ENCODE data around the gene MILR1. TPM values are rescaled to one million over a fixed set of nuclear protein-coding genes. Genes with fewer than 3 reads are reported as not detected.
A peak's percentile ranks its signal among the peaks of the same experiment; 100 is the strongest.

MILR1 gene
- total RNA-seq, 2 donors from 2014 or later = 2.0 to 5.3 TPM

DNA sequence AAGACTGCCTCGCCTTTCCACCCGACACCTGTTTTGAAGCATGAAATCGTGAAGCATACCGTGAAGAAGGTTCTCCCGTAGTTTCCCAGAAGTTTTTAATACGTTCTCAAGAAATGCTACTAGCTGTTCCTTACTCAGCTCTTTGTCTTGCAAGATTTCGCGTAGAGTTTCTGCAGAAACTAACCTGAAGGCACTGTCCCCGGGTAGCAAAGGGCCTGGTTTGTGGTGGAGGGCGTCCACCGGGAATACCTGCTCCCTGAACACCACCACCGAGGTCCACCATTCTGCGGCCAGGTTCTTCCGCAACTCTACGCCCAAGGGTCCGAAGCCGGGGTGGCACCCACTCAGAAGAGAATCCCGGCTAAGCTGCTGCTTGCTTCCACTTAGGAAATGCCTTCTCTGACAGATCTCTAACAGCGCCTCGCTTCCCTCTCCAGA, 47.5 kb downstream of the MILR1 start:
- no peak for DNase-seq
- Histone ChIP-seq H3K9me3 (no peaks in the 10 kb centered on the region), H3K27me3 (no peaks in the 10 kb centered on the region), H3K4me3 (peak overlapping the region; percentile 79), H3K36me3 (peaks cover 15% of the 10 kb centered on the region), H3K9ac (ENCODE audit: low read depth in 2 of 2, low read length in 2 of 2) (peak overlapping the region; percentile 66 to 71), H3K27ac (peak overlapping the region; percentile 86), H3K4me1 (peaks cover 5% of the 10 kb centered on the region)
- intact Hi-C loops (cut with DNase I) = no loop called here
- TF ChIP-seq, protein P1, sequence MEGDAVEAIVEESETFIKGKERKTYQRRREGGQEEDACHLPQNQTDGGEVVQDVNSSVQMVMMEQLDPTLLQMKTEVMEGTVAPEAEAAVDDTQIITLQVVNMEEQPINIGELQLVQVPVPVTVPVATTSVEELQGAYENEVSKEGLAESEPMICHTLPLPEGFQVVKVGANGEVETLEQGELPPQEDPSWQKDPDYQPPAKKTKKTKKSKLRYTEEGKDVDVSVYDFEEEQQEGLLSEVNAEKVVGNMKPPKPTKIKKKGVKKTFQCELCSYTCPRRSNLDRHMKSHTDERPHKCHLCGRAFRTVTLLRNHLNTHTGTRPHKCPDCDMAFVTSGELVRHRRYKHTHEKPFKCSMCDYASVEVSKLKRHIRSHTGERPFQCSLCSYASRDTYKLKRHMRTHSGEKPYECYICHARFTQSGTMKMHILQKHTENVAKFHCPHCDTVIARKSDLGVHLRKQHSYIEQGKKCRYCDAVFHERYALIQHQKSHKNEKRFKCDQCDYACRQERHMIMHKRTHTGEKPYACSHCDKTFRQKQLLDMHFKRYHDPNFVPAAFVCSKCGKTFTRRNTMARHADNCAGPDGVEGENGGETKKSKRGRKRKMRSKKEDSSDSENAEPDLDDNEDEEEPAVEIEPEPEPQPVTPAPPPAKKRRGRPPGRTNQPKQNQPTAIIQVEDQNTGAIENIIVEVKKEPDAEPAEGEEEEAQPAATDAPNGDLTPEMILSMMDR (IDR thresholded peaks at IDR 0.05) = no peak

DNA sequence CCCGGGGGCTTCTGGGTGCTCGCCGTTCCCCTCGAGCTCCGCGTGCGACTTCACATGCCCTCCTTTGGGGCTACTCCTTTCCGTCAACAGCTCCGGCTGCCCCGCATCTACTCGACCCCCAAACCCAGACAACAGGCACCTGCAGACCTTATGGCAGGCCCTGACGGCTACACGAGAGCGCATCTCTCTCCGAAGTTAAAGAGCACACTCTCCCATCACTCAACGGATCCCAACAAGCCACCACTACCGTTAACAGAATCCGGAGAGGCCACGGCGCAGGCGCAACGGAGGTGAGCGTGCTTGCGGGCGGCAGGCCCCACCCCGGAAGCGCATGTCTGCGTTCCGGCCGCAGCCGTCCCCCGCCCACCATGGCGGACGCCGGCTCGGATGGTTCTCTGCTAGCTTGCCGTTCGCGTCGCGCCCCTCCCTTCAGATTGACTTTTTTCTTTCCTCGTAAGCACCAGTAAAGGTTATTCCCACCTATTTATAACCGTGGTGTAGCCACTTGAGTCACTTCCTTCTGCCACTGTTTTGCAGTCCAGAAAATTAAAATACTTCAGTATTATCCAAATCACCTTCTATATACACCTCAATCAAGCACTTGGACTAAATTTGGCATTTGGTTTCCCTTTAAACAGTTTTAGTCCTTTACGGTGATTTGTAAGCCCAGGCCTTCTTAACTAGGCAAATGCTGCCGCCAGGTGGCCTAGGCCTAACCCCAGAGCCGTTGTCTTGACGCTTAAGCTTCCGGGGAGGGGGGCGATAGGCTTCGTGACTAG, 48.1 kb downstream of the MILR1 start, which contains the start of gene POLG2:
TSS of gene POLG2 (minus strand) at position 269 of the 779 bp plus-strand sequence. CDS start at position 183, 86 bp downstream.
- TF ChIP-seq, protein P1 (IDR thresholded peaks at IDR 0.05) = peak; percentile 28
- Histone ChIP-seq H3K9me3 (no peaks in the 10 kb centered on the region), H3K9ac (ENCODE audit: low read depth in 2 of 2, low read length in 2 of 2) (peak within 1 kb of the TSS; percentile 66 to 71), H3K4me3 (peak within 1 kb of the TSS; percentile 79), H3K27ac (peak within 1 kb of the TSS; percentile 86), H3K27me3 (no peaks in the 10 kb centered on the region), H3K4me1 (peaks cover 5% of the 10 kb centered on the region), H3K36me3 (peaks cover 19% of the 10 kb centered on the region)
- intact Hi-C loops (cut with DNase I) = no loop called here
- peak; percentile 96 for DNase-seq

DNA sequence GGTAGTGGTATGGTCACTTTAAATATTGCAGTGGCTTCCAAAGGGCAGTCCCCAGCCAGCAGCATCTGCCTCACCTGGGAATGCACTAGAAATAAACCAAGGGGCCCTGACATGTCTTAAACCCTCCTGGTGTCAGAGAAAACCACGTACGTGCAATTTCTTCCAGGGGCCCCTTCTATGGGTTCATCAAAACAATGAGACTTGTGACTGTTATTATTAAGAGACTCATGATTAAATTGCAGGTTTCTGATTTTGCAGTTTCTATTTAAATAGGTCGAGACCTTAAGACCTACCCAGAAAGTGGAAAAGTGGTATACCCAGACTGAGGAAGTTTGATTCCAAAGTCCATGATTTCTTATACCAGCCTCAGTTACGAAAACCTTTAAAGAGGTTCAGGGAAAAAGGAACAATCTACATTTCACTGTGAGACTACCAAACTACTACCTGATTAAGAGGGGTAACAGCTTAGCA, 48.7 kb downstream of the MILR1 start:
- TF ChIP-seq, protein P1 (IDR thresholded peaks at IDR 0.05) = no peak
- H3K36me3 ChIP-seq = peaks cover 25% of the 10 kb centered on the region
- H3K9me3 ChIP-seq = no peaks in the 10 kb centered on the region
- H3K27ac ChIP-seq = peak overlapping the region; percentile 86
- intact Hi-C loops (cut with DNase I) = no loop called here
- DNase-seq = no peak
- H3K4me3 ChIP-seq = peak overlapping the region; percentile 79
- H3K27me3 ChIP-seq = no peaks in the 10 kb centered on the region
- H3K9ac ChIP-seq (ENCODE audit: low read depth in 2 of 2, low read length in 2 of 2) = peak overlapping the region; percentile 66 to 71
- peaks cover 5% of the 10 kb centered on the region for H3K4me1 ChIP-seq

DNA sequence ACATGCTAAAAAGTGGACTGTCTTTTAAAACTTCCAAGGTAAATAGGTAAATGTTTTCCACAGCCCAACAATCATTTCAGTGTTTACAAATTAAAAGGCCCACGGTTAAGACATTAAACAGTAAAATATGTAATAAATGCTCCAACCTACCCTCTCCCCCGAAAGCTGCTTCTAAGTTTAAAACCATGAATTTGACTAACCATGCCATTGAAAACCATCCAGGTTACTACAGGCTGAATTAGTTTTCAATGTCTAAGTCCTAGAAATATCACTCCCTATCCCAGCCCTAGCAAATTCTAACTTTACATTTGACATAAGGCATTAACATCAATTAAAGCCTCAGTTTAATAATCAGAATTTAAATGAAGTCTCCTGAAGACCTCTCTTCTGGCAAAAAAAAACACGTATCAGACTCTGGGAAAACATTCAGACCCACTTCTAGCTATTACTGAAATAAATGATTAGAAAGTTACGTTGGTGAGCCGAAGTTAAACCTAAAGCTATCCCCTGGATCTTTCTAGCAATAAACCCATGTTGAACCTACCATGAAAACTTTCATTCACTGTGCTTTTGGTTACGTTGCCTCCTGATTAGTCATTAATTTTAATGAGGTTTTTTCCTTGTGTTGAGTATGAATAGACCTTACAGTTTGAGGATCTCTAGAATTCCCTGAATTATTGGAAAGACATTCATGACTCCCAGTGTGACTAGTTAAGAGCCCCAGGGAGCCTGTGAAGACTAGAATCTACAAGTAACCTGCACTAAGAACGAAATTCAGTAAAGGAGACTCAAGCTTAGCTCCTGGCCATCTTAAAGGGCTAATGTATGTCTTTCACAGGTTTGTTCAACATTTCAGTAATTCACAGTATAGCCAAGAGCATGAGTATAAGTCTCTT, 49.6 kb downstream of the MILR1 start:
- peak overlapping the region in 1 of 2 donors; percentile 13 for H3K9ac ChIP-seq (ENCODE audit: low read depth in 2 of 2, low read length in 2 of 2)
- TF ChIP-seq, protein P1 (IDR thresholded peaks at IDR 0.05) = no peak
- peaks cover 34% of the 10 kb centered on the region for H3K36me3 ChIP-seq
- intact Hi-C loops (cut with DNase I) = no loop called here
- H3K27me3 ChIP-seq = no peaks in the 10 kb centered on the region
- peak overlapping the region; percentile 86 for H3K27ac ChIP-seq
- peaks cover 7% of the 10 kb centered on the region for H3K4me1 ChIP-seq
- H3K4me3 ChIP-seq = no peak overlapping the region
- H3K9me3 ChIP-seq = no peaks in the 10 kb centered on the region
- no peak for DNase-seq

DNA sequence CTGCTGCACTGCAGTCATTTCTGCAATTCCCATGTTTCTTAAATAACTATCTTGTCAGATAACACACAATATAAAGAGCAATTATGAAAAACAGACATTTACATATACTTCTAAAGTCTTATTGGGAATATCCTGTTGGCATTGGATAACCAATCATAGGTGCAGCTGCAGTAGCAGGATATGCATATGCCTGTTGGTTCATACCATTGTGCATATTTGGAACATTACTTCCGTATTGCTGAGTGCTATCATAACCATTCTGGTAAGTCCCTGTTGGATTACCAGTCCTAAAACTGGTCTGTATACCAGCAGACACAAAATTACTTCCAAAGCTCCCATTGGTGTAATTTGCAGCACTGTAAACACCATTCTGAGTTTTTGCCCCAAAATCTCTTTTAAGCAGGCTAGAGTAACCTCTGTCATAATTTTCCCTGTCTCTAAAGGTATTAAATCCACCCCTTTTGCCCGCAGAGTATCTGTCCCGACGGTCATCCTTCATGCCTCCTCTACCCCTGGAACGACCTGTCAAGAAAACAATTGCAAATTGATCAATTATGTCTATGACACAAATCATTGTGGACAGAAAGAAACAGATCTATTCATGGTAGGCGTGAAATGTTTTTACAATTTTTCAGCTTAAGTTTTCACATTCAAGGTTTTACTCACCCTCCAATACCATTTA, 51.0 kb downstream of the MILR1 start:
- Histone ChIP-seq H3K27me3 (no peaks in the 10 kb centered on the region), H3K9me3 (no peaks in the 10 kb centered on the region), H3K4me3 (no peak overlapping the region), H3K4me1 (peaks cover 13% of the 10 kb centered on the region), H3K36me3 (peaks cover 36% of the 10 kb centered on the region), H3K27ac (no peak overlapping the region), H3K9ac (ENCODE audit: low read depth in 2 of 2, low read length in 2 of 2) (no peak overlapping the region)
- TF ChIP-seq, protein P1 (IDR thresholded peaks at IDR 0.05) = no peak
- DNase-seq = no peak
- intact Hi-C loops (cut with DNase I) = no loop called here
